HTERT RPE-1 (cell line): ENCODE results near the gene NEDD4L.

ENCODE experiments used
- in situ Hi-C: fragments of 300-500 bp; cut with MboI; formaldehyde crosslinking; loops from 4 replicates; pipeline ENCODE4 v1.14.3; 2020; ENCODE audit warnings: low sequenced_read_pairs

Gene NEDD4L

GRCh38 chr18:58114766-58115165 lies 70.7 kb downstream of the NEDD4L start:
- in situ Hi-C loops, result no loop called here

GRCh38 chr18:58116818-58117217 lies 72.8 kb downstream of the NEDD4L start:
- in situ Hi-C loops, result no loop called here

- in situ Hi-C loops, result no loop called here
These were observed 73.9 kb downstream of the NEDD4L start for GRCh38 chr18:58117786-58118403.

GRCh38 chr18:58118536-58118935 lies 74.5 kb downstream of the NEDD4L start:
- in situ Hi-C loops, result no loop called here

GRCh38 chr18:58119819-58120218 lies 75.8 kb downstream of the NEDD4L start:
- in situ Hi-C loops, result no loop called here

- in situ Hi-C loops, result no loop called here
These were observed 80.4 kb downstream of the NEDD4L start for GRCh38 chr18:58124475-58124874.

GRCh38 chr18:58125183-58125582 lies 81.2 kb downstream of the NEDD4L start:
- in situ Hi-C loops, result no loop called here

- in situ Hi-C loops, result no loop called here
These were observed 81.7 kb downstream of the NEDD4L start for GRCh38 chr18:58125756-58126155.

GRCh38 chr18:58128381-58129374 lies 84.7 kb downstream of the NEDD4L start:
- in situ Hi-C loops, result no loop called here

GRCh38 chr18:58132595-58133261 lies 88.7 kb downstream of the NEDD4L start:
- in situ Hi-C loops, result no loop called here

- in situ Hi-C loops, result no loop called here
These were observed 91.2 kb downstream of the NEDD4L start for GRCh38 chr18:58135183-58135641.

GRCh38 chr18:58135701-58136331 lies 91.8 kb downstream of the NEDD4L start:
- in situ Hi-C loops, result no loop called here

- in situ Hi-C loops, result no loop called here
These were observed 92.9 kb downstream of the NEDD4L start for GRCh38 chr18:58136879-58137278.

- in situ Hi-C loops, result no loop called here
These were observed 95.7 kb downstream of the NEDD4L start for GRCh38 chr18:58139459-58140386.

GRCh38 chr18:58140387-58141325 lies 96.6 kb downstream of the NEDD4L start:
- in situ Hi-C loops, result no loop called here

GRCh38 chr18:58143386-58143785 lies 99.4 kb downstream of the NEDD4L start:
- in situ Hi-C loops, result no loop called here

GRCh38 chr18:58144106-58144505 lies 100.1 kb downstream of the NEDD4L start:
- in situ Hi-C loops, result no loop called here

- in situ Hi-C loops, result no loop called here
These were observed 100.8 kb downstream of the NEDD4L start for GRCh38 chr18:58144671-58145285.
